Tibial nerve (tissue), 4 donors: ENCODE measurements around the gene IGFALS. TPM values are rescaled to one million over a fixed set of nuclear protein-coding genes. Genes with fewer than 3 reads are reported as not detected.

Source experiments
- DNase-seq, 2 donors: peaks; one replicate each; pipeline ENCODE4 v3.0.0-alpha.2; 2019; ENCODE audit warnings: low spot score in 2 of 2
- H3K27ac ChIP-seq, 4 donors: fragments of 200-600 bp; sonication (generic) in 3 of 4; one replicate each; pipeline ENCODE4 v1.5.1; 2017 to 2019; ENCODE audit warnings: mild to moderate bottlenecking in 1 of 4
- H3K27me3 ChIP-seq, 2 donors: fragments of 200-600 bp; sonication (generic) in 1 of 2; one replicate each; pipeline versions ENCODE4 v1.5.1 to v1.6.0; 2017 to 2019
- H3K36me3 ChIP-seq, 3 donors: fragments of 200-600 bp; sonication (generic); one replicate each; pipeline ENCODE4 v1.5.1; 2018 to 2019
- H3K4me1 ChIP-seq, 4 donors: fragments of 200-600 bp; sonication (generic) in 3 of 4; one replicate each; pipeline ENCODE4 v1.5.1; 2017 to 2019
- H3K4me3 ChIP-seq, 4 donors: fragments of 200-600 bp; sonication (generic) in 3 of 4; one replicate each; pipeline ENCODE4 v1.5.1; 2017 to 2019; ENCODE audit warnings: mild to moderate bottlenecking in 1 of 4, moderate library complexity in 1 of 4
- H3K9me3 ChIP-seq, 4 donors: fragments of 200-600 bp; sonication (generic) in 3 of 4; one replicate each; pipeline ENCODE4 v1.5.1; 2017 to 2019
- CTCF ChIP-seq, 5 experiments: fragments of 200-600 bp in 3 of 5; fragments of 450-650 bp in 2 of 5; sonication (generic) in 3 of 5; IDR thresholded peaks; one replicate each; pipeline ENCODE4 v1.5.1; 2016 to 2019; ENCODE audit warnings: antibody characterized with exemption in 5 of 5, mild to moderate bottlenecking in 3 of 5, moderate library complexity in 2 of 5
- EP300 ChIP-seq, 2 donors: sonication (generic); formaldehyde crosslinking; IDR thresholded peaks; one replicate each; pipeline ENCODE4 v1.6.1; 2017; ENCODE audit warnings: antibody characterized with exemption in 2 of 2, mild to moderate bottlenecking in 1 of 2
- POLR2A ChIP-seq, 2 donors: fragments of 450-650 bp; IDR thresholded peaks; one replicate each; pipeline ENCODE4 v1.6.1; 2017; ENCODE audit warnings: antibody characterized with exemption in 2 of 2, mild to moderate bottlenecking in 2 of 2, moderate library complexity in 2 of 2
- WGBS, 2 donors: methylation state at CpG; one replicate each; pipeline ENCODE4 v1.1.5; 2018; 5-methylcytosine and 5-hydroxymethylcytosine counted together
- total RNA-seq, 4 donors: library from RNA; depleted of rRNA; stranded (reverse); fragments of >200 nt; gene quantifications; one replicate each; pipeline ENCODE4 v1.1.0, GENCODE V29; 2016

IGFALS gene
- total RNA-seq, 4 donors from 2014 or later = 0.63 to 1.6 TPM; not detected in 2

GRCh38 chr16:1794908-1795666 is 1.6 kb upstream of the IGFALS start:
- no peak overlapping the region for H3K4me3 ChIP-seq
- H3K4me1 ChIP-seq = peaks cover 0 to 8% (median 0%) of the 10 kb centered on the region in 4 donors
- H3K27me3 ChIP-seq = no peaks in the 10 kb centered on the region
- no peak for TF ChIP-seq EP300 (IDR thresholded peaks at IDR 0.05)
- no peak for TF ChIP-seq CTCF (IDR thresholded peaks at IDR 0.05)
- TF ChIP-seq POLR2A (IDR thresholded peaks at IDR 0.05) = no peak
- H3K9me3 ChIP-seq = peaks cover 0 to 15% (median 0%) of the 10 kb centered on the region in 4 donors
- WGBS, 2 donors = 85% methylated on average over 28 to 32 of the region's 32 CpGs
- DNase-seq = no peak
- peaks cover 0 to 43% (median 0%) of the 10 kb centered on the region in 3 donors for H3K36me3 ChIP-seq
- no peak overlapping the region for H3K27ac ChIP-seq

- 60 to 62% methylated on average over 9 to 16 of the region's 18 CpGs for WGBS, 2 donors
- Histone ChIP-seq H3K27ac (no peak overlapping the region), H3K27me3 (no peaks in the 10 kb centered on the region), H3K36me3 (peaks cover 0 to 51% (median 4%) of the 10 kb centered on the region in 3 donors), H3K9me3 (peaks cover 0 to 15% (median 0%) of the 10 kb centered on the region in 4 donors), H3K4me3 (no peak overlapping the region), H3K4me1 (peaks cover 0 to 8% (median 0%) of the 10 kb centered on the region in 4 donors)
- DNase-seq = no peak
- TF ChIP-seq EP300 (IDR thresholded peaks at IDR 0.05) (no peak), CTCF (IDR thresholded peaks at IDR 0.05) (no peak), POLR2A (IDR thresholded peaks at IDR 0.05) (no peak)
Measured at GRCh38 chr16:1794221-1794871, 841 bp upstream of the IGFALS start.

- Histone ChIP-seq H3K4me1 (peaks cover 0 to 16% (median 0%) of the 10 kb centered on the region in 4 donors), H3K9me3 (peaks cover 0 to 10% (median 0%) of the 10 kb centered on the region in 4 donors), H3K27me3 (no peaks in the 10 kb centered on the region), H3K27ac (no peak overlapping the region), H3K36me3 (peaks cover 0 to 60% (median 6%) of the 10 kb centered on the region in 3 donors), H3K4me3 (no peak overlapping the region)
- TF ChIP-seq CTCF (IDR thresholded peaks at IDR 0.05) (no peak), POLR2A (IDR thresholded peaks at IDR 0.05) (no peak), EP300 (IDR thresholded peaks at IDR 0.05) (no peak)
- no peak for DNase-seq
- 78 to 85% methylated on average over 24 to 27 of the region's 33 CpGs for WGBS, 2 donors
Measured at GRCh38 chr16:1792836-1793577, 498 bp downstream of the IGFALS start.

- H3K4me1 ChIP-seq = peaks cover 0 to 21% (median 0%) of the 10 kb centered on the region in 4 donors
- TF ChIP-seq EP300 (IDR thresholded peaks at IDR 0.05) (no peak), CTCF (IDR thresholded peaks at IDR 0.05) (no peak), POLR2A (IDR thresholded peaks at IDR 0.05) (no peak)
- H3K27me3 ChIP-seq = no peaks in the 10 kb centered on the region
- WGBS, 2 donors = 87% methylated on average over 41 to 48 of the region's 59 CpGs
- H3K36me3 ChIP-seq = peaks cover 0 to 68% (median 6%) of the 10 kb centered on the region in 3 donors
- no peak overlapping the region for H3K4me3 ChIP-seq
- no peak for DNase-seq
- no peak overlapping the region for H3K27ac ChIP-seq
- peaks cover 0 to 1% (median 0%) of the 10 kb centered on the region in 4 donors for H3K9me3 ChIP-seq
Measured at GRCh38 chr16:1791943-1792812, 1.3 kb downstream of the IGFALS start.
